Mesodermal cell (in vitro differentiated cells): Measurements from ENCODE around the gene CD59.

Source experiments
- H3K27ac ChIP-seq: 2 replicates; pipeline ENCODE4 v1.7.0; 2013; ENCODE audit warnings: mild to moderate bottlenecking, low read depth, low read length, moderate library complexity; ENCODE audit not compliant: severe bottlenecking
- H3K36me3 ChIP-seq: 2 replicates; pipeline ENCODE4 v1.7.1; 2013; ENCODE audit warnings: mild to moderate bottlenecking, low read length, moderate library complexity; ENCODE audit not compliant: control insufficient read depth, insufficient read depth
- H3K4me1 ChIP-seq: one replicate; pipeline ENCODE4 v1.7.1; 2013; ENCODE audit warnings: mild to moderate bottlenecking, low read length; ENCODE audit not compliant: insufficient read depth, control insufficient read depth, poor library complexity, severe bottlenecking
- H3K4me3 ChIP-seq: 2 replicates; pipeline ENCODE4 v1.7.0; 2013; ENCODE audit warnings: low read length, control low read depth, mild to moderate bottlenecking; ENCODE audit not compliant: insufficient read depth, poor library complexity, severe bottlenecking; ENCODE audit errors: extremely low read depth
- H3K9me3 ChIP-seq: 2 replicates; pipeline ENCODE4 v1.7.1; 2013; ENCODE audit warnings: mild to moderate bottlenecking, low read length, moderate library complexity; ENCODE audit not compliant: control insufficient read depth
- WGBS, 2 experiments: methylation state at CpG; one replicate each; pipeline ENCODE4 v1.1.5; 2013; ENCODE audit warnings: missing lambda C conversion rate in 2 of 2; ENCODE audit not compliant: insufficient coverage in 2 of 2; 5-methylcytosine and 5-hydroxymethylcytosine counted together

Gene CD59

DNA sequence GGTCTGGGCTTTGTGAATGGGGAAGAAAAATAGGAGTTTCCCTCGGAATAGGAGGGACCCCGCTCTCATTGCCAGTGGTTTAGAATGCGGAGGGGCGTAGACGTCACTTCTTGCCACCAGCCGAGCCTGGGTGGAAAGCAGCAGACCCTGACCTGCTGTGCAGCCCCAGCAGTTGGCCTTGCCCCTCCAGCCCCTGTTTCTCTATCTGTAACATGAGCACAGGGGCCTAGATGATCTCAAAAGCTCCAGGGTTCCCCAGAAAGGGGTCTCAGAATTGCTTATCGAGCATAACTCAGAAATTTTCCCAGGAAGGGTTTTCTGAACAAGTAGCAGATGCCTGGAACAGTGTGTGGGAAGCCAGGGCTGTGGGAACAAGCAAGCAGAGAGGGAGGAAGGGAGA, 79.5 kb downstream of the CD59 start:
- H3K27ac ChIP-seq = no peak overlapping the region
- 92 to 100% methylated on average over 4 to 7 of the region's 7 CpGs for WGBS, 2 experiments
- H3K4me3 ChIP-seq = no peak overlapping the region
- peaks cover 6% of the 10 kb centered on the region for H3K4me1 ChIP-seq
- peaks cover 3% of the 10 kb centered on the region for H3K36me3 ChIP-seq
- no peaks in the 10 kb centered on the region for H3K9me3 ChIP-seq

GRCh38 chr11:33655842-33656600, 80.2 kb downstream of the CD59 start:
- WGBS, 2 experiments = 88 to 95% methylated on average over 5 of the region's 11 CpGs
- H3K4me3 ChIP-seq = no peak overlapping the region
- peaks cover 10% of the 10 kb centered on the region for H3K4me1 ChIP-seq
- peaks cover 3% of the 10 kb centered on the region for H3K36me3 ChIP-seq
- no peaks in the 10 kb centered on the region for H3K9me3 ChIP-seq
- H3K27ac ChIP-seq = no peak overlapping the region

GRCh38 chr11:33654594-33654993, 81.6 kb downstream of the CD59 start:
- Histone ChIP-seq H3K27ac (no peak overlapping the region), H3K36me3 (peaks cover 3% of the 10 kb centered on the region), H3K4me3 (no peak overlapping the region), H3K4me1 (peaks cover 10% of the 10 kb centered on the region), H3K9me3 (no peaks in the 10 kb centered on the region)
- WGBS, 2 experiments = 95% methylated on average over 4 of the region's 6 CpGs
